T-helper 1 cell (primary cell): ENCODE results near the gene FGF5.
"Not testable (repeated sequence)": the region's sequence is repeated elsewhere in the genome, so short reads cannot be mapped to it uniquely, and the experiment has no call there.

Experiments
- DNase-seq, 5 donors: peaks; one replicate each; pipeline ENCODE4 v3.0.0-alpha.2; 2012 to 2020

Gene FGF5

DNA sequence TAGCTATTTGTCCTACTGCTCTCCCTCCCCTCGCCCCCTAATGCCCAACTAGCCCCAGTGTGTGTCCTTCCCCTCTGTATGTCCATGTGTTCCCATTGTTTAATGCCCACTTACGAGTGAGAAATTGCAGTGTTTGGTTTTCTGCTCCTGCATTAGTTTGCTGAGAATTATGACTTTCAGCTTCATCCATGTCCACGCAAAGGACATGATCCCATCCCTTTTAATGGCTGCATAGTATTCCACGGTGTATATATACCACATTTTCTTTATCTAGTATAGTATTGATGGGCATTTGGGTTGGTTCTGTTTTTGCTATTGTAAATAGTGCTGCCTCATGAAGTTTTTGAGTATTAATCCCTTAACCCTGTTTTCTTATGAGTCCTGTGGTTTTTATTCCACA is 35.4 kb downstream of the FGF5 start:
- no peak for DNase-seq

DNA sequence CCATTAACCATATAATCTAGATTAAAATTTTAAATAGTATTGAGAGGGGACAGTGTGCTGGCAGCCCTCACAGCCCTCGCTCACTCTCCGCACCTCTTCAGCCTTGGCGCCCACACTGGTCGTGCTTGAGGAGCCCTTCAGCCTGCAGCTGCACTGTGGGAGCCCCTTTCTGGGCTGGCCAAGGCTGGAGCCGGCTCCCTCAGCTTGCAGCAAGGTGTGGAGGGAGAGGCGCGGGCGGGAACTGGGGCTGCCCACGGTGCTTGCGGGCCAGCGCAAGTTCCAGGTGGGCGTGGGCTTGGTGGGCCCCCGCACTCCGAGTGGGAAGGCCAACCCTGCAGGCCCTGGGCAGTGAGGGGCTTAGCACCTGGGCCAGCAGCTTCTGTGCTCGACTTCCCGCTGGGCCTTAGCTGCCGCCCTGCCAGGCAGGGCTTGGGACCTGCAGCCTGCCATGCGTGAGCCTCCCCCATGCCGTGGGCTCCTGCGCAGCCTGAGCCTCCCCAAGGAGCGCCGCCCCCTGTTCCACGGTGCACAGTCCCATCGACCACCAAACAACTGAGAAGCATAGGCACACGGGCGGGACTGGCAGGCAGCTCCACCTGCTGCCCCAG is 36.3 kb downstream of the FGF5 start:
- no peak for DNase-seq

DNA sequence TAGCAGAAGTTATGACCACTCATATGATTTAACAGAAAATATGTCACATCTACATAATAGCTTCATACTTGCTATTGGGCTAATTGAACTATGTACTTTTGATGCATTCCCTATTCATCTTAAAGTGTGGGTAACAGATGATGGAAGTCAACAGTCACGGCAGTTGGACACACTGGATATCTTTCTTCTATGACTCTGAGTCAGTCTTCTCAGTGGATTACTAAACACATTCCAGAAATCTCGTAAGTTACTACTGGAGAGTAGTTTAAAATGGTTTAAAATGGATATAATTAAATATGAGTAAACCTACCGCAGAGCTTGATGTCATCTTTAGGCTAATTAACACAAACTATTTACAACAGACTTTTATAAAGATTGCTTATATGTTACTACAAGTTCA is 39.0 kb downstream of the FGF5 start:
- no peak for DNase-seq

DNA sequence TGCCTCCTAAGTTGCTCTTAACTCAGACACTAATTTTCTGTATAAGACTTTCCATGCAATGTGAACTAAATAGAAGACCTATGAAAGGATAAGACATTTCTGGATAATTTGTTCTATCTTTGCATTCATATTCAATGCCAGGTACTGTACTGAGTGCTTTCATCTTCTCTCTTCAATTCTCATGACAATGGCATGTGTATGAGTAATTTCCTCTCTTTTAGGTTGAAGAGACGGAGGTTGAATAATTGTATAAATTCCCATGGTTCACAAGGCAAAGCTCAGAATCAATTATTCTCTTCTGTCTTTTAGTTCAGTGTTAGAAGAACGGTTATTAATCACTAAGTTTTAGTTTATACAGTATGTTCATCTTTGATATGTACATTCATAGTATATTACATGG is 39.8 kb downstream of the FGF5 start:
- DNase-seq = no peak

DNA sequence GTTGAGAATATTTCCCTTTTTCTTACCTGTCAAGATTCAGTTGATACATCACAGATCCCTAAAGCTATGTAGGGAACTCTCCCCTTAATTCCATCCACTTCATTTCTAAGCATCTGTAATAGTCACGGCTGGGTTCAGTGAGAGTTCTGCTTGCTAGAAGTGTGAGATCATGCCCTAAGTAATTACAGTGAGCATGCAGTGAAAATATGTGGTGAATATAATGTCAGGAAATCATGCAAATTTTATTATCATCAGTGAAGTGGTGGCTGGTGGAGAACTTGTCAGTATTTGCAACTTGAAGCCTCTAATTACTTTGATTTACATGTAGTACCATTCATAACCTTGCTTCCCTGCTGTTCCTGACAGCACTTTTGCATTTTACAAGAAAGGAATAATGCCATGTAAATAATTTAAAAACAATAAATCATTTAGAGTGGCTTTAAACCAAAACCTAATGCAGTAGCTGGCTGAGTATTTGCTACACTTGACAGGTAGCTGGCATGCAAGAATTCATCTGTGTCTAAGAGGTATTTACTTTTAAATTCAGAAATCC is 40.8 kb downstream of the FGF5 start:
- no peak for DNase-seq

DNA sequence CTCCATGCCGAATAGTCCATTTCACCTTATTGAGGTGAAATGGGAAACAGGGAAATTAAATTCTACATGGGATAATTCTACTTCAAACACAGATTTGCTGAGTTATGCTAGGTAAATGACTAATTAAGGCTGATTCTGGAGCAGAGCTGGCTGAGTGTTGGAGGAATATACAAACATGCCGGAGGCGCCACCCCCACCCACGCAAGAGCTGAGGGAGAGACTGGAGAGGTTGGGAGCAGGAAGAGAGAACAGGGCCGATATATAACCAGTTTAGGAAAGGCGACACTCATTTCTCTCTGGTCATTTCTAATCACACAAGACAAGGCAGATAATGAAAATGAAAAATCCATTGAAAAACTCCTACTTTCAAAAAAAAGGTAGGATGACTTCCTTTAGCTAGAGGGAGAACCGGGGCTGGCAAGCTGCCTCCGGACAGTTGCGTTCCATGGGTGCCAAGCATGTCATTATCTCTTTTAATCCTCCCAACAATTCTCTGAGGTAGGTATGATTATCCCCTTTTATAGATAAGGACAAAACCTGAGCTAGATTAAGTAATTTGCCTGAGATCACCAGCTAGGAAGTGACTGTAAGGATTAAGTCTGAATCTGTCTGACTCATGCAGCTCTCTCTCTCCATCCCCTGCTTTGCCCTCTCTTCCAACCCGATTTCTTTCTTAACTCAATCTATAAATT is 41.5 kb downstream of the FGF5 start:
- no peak for DNase-seq

DNA sequence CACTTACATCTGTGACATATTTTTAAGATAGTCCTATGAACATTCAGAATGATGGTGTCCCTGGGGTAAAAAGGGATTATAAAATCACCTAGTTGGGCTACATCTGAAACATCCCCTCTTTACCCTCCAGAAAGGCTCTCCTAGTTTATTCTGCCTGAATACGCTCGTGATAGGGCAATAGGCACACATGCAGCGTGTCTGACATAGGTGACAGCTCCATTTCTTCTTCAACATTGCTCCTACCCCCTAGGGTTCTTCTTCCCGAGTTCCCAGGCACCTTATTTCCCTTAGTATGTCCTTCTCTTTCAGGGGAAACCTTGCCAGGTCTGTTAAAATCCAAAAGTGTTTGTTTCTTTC is 42.0 kb downstream of the FGF5 start:
- no peak for DNase-seq

GRCh38 chr4:80309294-80310004 is 43.0 kb downstream of the FGF5 start:
- DNase-seq = no peak

DNA sequence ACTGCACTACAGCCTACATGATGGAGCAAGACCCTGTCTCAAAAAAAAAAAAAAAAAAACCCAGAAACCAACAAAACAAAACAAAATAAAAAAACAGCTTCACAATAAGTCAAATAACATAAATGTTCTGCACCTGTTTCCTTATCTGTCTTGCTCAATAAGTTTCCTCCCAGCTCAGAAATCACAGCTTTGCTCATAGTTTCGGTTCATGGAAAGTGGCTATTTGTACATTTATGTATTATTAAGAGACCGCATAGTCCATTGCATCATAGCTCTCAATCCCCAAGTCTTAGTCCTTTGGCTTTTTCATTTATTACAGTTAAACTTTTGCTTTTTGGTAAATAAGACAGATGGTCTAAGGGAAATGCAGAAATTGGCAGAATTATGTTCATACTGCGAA is 44.7 kb downstream of the FGF5 start:
- DNase-seq = no peak

- DNase-seq = no peak
Observed at GRCh38 chr4:80312124-80312523, 45.7 kb downstream of the FGF5 start.

DNA sequence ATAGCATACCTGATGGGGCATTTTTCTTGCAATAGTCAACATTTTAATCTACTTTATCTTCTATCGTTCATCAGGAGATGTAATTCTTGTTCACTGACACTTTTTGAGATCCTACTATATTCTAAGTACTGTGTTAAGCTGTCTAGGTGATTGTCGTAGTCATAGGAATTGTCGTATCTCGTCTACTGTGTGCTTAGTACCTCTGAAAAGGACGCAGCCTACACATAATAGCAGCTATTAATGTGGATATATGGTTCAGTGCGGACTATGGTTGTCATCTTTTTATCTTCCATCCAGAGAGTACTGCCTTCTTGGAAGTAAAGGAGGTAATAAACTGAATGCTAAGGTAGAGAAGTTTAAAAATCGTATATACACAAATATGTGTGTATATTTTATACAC is 47.2 kb downstream of the FGF5 start:
- no peak for DNase-seq

- not testable (repeated sequence) for DNase-seq
Observed at GRCh38 chr4:80315848-80316247, 49.4 kb downstream of the FGF5 start.

DNA sequence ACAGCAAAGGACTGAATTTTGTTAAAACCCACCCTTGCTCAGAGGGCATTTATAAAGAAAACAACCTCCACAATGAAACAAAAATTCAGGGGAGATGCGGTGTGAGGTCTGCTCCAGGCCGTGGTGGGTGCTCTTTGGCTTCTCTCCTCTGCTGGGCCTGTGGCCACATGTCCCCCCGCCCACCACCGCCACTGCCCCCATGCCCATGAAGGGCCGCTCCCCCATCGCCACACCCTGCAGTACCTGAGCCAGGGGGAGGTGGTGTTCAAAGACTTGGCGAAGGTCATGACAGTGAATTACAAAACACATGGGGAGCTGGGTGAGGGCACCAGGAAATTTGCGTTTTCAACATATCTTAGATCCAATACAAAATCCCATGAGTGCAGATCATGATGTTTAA is 54.9 kb downstream of the FGF5 start:
- DNase-seq = no peak

DNA sequence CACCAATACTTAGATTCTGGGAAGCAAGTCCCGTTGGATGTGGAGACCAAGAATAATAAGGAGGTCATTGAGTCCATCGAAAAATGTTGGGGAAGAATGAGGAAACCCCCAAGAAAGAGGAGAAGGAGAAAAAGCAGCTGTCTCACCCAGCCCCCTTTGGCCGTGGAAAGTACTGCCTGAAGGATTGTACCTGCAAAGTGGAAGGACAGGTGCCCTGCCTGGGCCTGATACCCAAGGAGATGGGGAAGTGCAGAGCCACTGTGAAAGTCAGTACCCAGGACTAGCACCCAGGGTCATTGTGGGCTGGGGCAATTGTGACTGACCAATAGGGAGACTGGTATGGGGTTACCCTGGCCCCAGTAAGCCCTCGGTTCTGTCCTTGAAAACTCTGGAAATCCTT is 55.3 kb downstream of the FGF5 start:
- DNase-seq = no peak

- peak in 1 of 5 donors; percentile 15 for DNase-seq
Observed at GRCh38 chr4:80322716-80323115, 56.3 kb downstream of the FGF5 start.

DNA sequence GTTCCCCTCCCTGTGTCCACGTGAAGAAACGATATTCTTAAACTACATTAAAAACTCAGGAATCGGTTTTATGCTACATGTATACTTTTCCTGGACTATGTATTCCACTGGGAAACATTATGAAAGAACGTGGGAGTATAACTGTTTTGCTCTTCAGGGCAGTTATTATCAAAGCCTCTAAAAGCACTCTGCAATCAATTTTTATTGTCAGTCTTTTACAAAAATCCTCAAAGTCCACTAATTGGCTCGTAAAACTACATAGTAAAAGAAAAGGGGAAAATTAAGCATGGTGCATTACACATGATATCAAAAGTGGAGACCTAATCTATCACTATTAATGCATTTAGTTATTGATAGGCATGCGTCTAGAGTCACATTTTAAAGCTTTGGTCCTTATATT is 57.7 kb downstream of the FGF5 start:
- no peak for DNase-seq

DNA sequence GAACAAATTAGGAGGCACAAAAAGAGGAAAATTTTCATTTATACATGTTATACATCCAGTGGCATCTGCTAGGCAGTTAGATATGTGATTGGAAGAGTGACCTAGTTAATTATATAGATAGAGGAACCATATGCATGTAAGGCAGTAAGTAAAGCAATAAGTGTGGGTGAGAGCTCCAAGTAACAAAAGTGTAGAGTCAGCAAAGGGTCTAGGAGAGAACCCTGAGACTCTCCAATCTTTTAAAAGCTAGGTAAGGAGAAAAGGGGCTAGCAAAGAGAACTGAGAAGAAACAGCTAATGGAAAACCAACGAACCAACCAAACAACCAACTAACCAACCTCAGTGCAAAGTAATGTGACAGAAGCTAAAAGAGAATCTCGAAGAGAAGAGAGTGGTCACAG is 65.2 kb downstream of the FGF5 start:
- DNase-seq = no peak

GRCh38 chr4:80333121-80333520 is 66.7 kb downstream of the FGF5 start:
- DNase-seq = no peak

DNA sequence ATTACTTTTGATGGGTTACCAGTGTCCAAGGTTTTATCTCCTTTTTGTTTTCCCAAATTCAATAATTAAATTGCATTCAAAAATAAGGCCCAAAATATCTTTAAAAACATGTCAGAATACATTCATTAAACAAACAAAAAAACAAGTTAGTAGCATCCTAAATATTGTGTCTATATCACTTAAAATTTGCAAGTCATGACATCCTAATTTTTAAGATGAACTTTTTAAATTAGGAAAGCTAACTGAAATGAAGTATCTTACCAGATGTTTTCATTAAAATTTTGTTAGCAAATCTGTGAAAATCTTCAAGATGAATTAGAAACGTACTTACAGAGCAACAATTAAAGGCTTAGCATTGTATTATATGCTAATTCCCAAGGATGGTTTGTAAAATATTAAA is 68.1 kb downstream of the FGF5 start:
- no peak for DNase-seq

DNA sequence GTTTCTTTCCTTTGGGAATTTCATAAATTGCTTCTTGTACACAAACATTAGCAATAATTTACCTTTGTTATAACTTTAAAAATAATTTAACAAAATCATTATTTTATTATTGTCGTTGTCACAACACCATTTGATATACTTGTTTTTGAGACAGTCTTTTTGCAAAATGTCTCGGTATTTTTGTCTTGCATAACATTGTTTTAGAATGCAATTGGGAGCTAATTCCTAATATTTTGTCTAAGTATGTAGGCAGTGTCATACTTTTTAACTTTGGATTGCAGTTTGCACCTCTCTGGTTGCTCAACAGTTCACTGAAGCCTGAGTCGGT is 68.7 kb downstream of the FGF5 start:
- DNase-seq = no peak

DNA sequence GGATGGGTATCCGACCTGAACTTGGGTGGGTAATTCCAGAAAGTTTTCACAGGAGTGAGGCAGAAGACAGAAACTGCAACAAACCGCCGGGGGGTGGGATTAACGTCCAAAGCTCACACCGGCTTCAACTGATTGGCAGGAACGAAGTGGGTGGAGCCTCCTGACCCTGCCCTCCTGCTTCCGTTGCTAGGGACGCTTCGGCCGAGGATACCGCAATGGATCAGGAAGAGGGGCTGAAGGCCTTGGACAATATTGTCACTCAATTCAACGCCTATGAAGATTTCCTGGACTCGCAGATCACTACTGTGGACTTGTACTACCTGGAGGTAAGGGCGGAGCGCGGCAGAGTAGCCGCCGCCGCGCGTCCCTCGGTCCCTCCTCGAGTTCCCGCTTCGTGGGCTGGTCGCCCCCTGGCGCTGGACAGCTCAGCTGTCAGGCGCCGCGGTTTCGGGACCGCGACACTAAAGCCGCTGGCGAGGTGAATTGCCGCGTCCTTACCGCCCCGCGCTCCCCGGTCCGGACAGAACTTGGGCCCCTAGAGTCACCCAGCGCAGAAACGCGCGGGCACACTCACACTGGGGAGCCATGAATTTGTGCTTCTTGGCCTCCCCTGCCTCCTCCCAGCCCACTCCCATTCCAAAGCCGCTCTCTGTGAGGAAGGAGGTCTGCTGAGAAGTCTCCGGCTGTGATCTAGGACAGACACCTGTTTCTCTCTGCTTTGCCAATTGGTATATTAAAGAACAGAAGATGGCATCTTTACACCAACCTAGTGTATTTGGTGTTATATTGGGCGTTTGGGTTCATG is 69.3 kb downstream of the FGF5 start, which contains the start of gene CFAP299:
CFAP299 (plus strand) TSS at position 177 of the 805 bp plus-strand sequence.
- DNase-seq = peak in 3 of 5 donors; percentile 4 to 60 (median 13)

DNA sequence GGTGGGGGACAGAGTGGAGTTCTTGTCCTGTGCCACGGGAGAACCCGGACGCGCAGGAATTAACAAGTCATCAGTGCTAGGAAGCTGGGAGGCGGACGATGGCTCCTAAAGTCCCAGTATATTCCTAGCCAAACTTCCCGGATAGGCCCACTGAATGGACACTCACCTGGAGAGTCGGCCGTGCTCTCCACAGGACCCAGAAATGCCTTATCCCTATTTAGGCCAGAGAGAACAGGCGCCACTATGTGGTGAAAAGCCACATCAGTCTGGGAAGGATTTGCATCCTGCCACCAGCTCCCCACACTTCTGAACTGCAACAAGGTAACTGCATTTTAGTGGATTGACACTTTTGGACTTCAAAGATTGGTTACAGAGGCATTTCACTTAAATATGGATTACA is 70.1 kb downstream of the FGF5 start:
- DNase-seq = no peak

- DNase-seq = no peak
Observed at GRCh38 chr4:80340036-80340435, 73.6 kb downstream of the FGF5 start.
